ENCODE results near the gene SERPINI1. TPM values are rescaled to one million over a fixed set of nuclear protein-coding genes. Genes with fewer than 3 reads are reported as not detected.

The SERPINI1 gene
- polyA plus RNA-seq, 3 donors = 30.0 to 60.6 (median 58.8) TPM

DNA sequence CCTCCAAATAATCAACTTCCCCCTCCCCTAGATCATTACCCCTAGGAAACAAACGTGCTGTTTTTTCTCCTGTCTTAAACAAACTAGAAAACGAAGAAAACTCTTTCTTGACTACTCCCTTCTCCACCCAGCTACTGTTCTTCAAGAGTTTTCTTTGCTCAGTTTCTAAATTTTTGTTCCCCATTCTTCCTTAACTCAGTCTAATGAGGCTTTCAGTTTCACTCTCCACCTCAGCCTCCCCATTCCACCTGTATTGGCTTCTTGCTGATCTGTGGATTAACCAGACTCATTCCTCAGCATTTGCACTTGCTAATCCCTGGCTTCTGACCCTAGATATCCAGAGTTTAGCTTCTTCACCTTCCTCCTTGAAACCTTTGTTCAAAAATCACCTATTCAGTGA, 26.8 kb downstream of the SERPINI1 start:
- DNase-seq (ENCODE audit: extremely low read depth in 1 of 11, low read depth in 9 of 11, low spot score in 4 of 11) = no peak

DNA sequence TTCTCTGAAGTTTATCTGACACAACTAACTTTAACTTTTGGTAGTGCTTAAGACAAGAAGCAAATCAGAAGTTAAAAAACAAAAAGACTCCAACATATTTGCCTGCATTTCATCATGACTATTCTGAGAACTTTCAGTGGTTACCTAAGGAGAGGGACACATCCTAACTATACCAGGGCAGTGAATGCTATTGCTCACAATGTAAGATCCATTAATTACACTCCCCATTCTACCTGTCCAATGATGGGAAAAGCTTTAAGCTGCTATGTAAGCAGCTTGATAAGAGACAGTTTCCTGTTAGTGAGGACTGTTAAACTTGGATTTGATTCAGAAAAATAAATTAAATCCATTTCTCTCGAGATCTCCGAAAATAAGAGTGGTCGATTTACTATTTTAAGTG, 37.5 kb downstream of the SERPINI1 start:
- no peak for DNase-seq (ENCODE audit: extremely low read depth in 1 of 11, low read depth in 9 of 11, low spot score in 4 of 11)

DNA sequence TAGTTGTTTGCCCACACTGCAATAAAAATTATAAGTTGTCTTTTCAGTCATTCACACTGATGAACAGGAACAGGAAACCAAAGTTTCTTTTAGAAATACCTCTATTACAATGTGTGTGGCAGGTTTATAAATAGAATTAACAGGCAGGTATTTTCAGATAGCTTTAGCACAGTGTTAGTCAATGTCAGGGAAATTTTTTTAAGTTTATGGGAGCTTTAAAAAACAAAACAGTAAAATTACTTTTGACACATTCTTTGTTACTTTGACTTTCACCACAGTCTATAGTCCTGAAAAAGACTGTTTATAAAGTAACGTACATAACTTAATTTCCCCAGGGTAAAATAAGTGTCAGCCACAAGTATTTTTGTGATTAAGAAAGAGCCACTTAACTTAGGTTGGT, 38.1 kb downstream of the SERPINI1 start:
- no peak for DNase-seq (ENCODE audit: extremely low read depth in 1 of 11, low read depth in 9 of 11, low spot score in 4 of 11)

DNA sequence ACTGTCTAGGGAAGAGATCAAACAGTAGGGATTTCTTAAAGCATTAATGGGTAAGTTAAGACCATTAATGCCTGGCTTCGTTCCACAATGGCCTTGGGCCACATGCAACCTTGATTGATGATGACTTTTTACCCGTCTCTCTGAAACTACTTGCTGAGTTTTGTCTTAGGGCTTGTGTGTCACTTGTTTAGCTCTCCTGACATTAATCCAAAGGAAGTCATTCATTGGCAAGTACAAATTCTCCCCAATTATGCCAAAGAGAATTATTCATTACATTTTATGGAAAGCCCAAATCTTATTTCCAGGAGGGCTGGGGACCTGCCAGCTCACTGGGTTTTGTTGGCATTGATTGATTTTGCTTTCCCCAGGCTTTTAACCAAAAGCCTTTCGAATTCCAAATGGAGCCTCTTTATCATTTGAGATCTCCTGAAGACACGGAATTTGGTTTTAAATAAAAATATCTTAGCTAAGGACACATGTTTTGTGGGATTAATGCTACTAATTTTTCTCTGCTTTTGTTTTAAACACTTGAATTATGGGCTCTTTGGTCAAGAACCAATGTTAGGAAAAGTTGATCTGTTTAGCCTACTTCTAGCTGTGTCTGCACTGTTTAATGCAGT, 40.7 kb downstream of the SERPINI1 start:
- no peak for DNase-seq (ENCODE audit: extremely low read depth in 1 of 11, low read depth in 9 of 11, low spot score in 4 of 11)

DNA sequence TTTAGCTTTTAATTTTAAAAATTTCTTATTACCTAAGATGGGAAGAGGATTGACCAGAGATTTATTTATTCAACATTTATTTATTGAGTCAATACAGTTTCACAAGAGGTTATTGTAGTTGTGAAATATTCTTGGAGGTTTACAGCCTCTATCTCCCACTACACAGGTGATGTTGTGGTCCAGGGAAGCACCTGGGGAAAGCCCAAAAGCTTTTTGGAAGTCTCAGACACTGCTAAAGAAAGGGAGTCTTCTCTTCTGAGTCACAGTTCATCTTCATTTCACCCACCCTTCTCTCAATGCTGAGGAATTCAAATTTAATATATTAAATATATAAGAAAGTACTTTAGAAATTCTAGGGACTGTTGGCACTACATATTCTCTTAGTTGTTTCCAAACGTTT, 41.8 kb downstream of the SERPINI1 start:
- no peak for DNase-seq (ENCODE audit: extremely low read depth in 1 of 11, low read depth in 9 of 11, low spot score in 4 of 11)

DNA sequence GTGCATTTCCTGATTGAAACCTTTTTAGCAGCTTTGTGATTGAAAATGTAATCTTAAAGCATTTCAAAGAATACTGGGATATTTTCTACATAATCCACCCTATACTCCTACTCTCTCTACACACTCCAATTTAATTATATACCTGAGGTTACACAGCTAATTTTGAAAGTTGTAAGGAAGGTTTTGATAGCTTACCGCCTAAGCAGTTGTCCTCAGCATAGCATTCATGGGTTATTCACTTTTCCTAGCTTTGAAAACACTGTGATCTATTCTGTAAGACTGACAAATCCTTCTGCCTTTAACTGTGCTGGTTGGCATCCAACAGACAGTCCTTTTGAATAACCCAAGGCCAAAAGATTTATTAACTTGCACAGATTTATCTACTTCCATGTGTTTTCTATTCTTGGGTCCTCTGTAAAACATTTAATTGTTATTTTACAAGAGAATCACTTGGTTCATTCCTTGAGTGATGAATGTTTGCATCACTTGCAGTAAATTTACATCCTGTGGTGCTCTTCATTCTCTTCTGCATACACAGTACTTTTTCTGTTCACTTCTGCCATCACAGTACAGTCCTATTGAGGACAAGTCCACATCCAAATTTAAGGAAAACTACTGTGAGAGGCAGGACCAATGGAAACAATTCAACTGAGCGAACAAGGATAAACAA, 44.8 kb downstream of the SERPINI1 start:
- no peak for DNase-seq (ENCODE audit: extremely low read depth in 1 of 11, low read depth in 9 of 11, low spot score in 4 of 11)

DNA sequence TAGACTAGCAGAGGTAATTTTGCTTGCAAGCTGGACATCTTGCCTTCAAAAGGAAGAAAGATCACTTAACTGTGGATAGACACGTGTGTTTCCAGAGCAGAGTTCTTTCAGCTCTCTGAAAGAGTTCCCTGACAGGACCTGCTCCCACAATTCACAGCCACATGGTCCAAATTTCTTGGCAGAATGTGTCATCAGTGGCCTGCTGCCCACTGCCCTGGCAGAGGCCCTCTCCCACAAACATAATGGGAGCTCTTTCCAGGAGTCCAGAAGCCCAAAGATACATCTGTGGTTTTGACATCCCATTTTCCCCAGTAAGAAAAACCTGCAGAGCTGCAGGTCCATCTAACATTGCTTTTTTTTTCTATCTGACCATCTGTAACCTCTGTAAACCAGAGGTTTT, 48.3 kb downstream of the SERPINI1 start:
- no peak for DNase-seq (ENCODE audit: extremely low read depth in 1 of 11, low read depth in 9 of 11, low spot score in 4 of 11)

DNA sequence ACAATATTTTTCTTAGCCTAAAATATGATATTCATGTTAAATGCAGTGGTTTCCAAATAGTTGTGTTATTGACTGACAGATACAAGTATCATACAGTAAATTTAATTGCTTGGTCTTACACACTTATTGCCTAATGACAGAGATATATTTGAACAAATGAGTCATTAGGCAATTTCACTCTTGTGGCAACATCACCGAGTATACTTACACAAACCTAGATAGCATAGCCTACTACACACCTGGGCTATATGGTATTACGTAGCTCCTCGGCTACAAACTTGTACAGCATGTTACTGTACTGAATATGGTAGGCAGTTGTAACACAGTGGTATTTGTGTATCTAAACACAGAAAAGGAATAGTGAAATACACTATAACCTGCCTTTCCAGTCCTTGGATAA, 50.3 kb downstream of the SERPINI1 start:
- DNase-seq (ENCODE audit: extremely low read depth in 1 of 11, low read depth in 9 of 11, low spot score in 4 of 11) = no peak

DNA sequence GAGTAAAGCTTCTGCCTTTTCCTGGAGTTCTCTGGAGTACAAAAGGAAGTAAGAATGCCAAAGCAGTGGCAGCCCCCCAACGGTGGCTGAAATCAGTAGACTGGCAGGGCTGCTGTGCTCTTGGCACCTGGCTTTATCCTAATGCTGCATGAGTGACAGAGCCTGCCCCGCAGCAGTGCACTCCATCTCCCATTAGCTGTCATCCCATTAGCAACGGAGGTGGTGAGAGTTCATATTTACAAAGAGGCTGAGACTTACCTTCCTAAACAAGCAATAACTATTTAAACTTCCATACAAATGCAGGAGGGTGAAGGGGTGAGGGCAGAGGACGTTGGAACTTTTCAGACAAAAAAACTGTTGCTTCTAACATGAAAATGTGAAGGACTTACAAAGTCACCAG, 51.9 kb downstream of the SERPINI1 start:
- DNase-seq (ENCODE audit: extremely low read depth in 1 of 11, low read depth in 9 of 11, low spot score in 4 of 11) = no peak

DNA sequence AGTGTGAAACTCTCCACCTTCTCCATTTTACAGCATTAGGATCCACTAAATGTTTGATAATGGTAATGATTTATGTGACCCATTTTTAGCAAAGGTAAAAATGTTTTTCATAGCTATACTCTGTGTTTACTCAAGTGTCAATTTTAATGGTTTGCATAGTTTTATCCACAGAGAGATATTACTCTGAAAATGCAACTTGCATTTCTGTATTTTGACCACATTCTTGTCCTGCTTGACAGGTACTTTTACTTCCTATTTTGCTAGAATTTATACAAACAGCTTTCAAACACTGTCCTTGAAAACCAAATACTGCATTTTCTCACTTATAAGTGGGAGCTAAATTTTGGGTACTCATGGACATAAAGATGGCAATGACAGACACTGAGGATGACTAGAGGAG, 62.9 kb downstream of the SERPINI1 start:
- no peak for DNase-seq (ENCODE audit: extremely low read depth in 1 of 11, low read depth in 9 of 11, low spot score in 4 of 11)

DNA sequence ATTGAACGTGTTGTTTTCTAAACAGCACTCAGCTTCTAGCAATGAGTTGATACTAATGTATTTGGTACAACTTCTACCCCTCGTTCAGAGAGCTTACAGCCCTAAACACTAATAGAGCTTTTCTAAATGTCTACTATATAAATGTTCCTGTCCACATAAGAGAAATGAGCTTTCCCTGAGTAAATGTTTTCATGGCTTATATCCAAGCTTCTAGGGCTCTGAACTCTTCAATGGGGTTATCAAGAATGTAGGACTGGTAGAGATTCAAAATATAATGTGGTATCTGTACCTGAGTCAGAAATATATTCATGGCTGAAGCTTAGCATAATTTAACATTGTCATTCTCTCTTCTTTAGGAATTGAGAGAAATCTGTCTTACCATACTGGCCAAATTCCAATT, 73.4 kb downstream of the SERPINI1 start:
- DNase-seq (ENCODE audit: extremely low read depth in 1 of 11, low read depth in 9 of 11, low spot score in 4 of 11) = no peak

DNA sequence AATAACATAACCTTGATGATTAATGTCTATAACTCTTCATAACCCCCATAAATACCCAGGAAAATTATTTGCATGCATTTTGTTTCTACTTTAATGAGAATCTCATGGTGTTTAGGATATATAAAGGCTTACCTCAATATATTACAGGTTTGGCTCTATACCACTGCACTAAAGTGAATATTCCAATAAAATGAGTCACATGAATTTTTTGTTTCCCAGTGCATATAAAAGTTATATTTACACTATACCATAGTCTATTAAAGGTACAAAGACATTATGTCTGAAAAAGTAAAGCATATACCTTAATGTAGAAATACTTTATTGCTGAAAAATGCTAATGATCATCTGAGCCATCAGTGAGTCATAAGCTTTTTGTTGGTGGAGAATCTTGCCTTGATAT, 74.7 kb downstream of the SERPINI1 start:
- no peak for DNase-seq (ENCODE audit: extremely low read depth in 1 of 11, low read depth in 9 of 11, low spot score in 4 of 11)

DNA sequence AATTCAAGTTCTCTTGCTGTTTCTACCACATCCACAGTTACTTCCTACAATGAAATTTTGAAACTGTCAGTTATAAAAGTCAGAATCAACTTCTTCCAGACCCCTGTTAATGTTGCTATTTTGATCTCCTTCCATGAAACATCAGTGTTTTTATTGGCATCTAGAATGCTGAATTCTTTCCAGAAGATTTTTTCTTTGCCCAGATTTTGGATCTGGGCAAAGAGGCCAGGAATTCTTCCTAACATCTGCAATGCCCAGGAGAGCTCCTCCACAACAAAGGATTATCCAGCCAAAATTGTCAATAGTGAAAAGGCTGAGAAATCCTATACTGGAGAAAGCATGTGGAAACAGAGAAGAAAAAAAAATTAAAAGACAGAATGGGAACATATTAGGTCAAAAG, 75.5 kb downstream of the SERPINI1 start:
- no peak for DNase-seq (ENCODE audit: extremely low read depth in 1 of 11, low read depth in 9 of 11, low spot score in 4 of 11)

DNA sequence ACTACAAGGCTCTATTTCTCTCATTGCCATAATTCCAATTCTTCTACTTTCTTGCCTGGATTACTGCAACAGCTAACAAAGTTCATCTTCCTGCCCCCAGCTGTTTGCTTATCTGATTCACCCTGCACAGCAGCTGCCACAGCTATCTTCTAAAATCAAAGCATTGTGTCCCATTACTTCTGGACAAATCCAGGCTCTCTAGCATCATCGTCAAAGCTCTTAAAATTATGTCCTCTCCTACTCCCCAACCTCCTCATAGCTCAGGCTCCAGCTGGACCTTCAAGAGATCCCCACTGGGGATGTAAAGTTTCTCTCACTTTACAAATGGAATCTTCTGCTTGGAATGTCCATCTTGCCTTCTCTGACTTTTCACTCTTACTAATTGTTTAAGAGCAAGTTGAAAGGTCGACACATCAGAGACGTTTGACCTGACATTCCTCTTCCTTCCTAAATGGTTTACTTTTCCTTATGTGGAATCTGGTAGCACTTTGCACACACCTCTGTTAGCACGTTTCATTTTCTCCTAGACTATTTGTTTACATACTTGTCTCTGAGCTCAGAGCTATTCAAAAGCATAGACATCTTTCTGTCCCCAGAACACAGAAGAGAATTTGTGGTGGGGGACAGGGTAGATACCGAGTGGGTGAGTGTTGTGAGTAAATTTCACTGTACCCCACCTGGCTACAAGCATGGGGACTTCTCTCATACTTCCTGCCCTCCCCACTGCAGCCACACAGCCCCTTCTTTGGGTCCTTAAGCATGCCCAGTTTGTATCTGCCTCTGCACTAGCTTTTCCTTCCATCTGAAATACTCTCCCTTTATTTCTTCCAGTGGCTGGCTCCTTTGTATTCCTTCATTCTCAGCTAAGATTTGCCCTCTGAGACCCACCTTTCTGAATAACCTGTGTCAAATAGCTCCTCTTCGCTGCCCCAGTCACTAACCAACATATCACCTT, 77.9 kb downstream of the SERPINI1 start:
- DNase-seq (ENCODE audit: extremely low read depth in 1 of 11, low read depth in 9 of 11, low spot score in 4 of 11) = no peak

DNA sequence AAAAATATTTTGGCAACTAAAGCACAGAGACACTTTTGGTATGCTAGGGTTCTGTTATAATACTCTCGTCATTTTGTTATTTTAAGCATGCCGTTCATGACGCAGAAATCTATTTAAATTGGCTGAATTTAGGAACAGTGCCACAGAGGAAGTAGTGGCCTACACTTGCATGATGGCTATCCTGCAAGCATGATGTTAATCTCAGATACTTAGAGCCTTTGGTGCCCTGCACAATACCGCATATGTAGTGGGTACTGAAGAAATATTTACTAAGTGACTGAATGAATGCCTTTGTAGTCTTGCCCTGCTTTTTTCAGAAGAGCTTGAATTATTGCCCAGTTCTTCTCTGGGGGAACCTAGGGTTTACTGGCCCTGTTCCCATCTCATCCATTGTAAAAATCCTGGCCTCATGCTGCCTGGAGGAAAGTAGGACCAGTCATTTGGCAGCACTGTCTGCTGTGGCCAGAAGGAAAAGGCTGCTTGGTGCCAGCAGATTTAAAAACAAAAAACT, 79.0 kb downstream of the SERPINI1 start:
- DNase-seq (ENCODE audit: extremely low read depth in 1 of 11, low read depth in 9 of 11, low spot score in 4 of 11) = no peak

DNA sequence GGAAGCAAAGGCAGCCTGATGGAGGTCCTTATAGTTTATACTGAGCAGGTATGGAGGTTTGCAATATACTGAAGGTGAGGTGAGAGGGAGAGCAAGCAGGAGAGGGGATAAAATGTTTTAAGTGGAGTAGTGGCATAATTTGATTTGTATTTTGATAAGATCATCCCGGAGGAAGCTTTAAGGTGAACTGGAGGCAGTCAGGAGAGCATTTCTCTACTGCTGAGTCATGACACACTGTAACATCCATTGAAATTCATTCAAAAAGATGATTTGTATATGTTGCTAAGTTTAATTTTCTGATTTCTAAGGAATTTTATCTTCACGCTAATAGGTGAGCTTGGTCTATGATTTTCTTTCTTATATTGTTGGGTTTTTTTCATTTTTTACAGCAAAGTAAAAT, 81.4 kb downstream of the SERPINI1 start:
- DNase-seq (ENCODE audit: extremely low read depth in 1 of 11, low read depth in 9 of 11, low spot score in 4 of 11) = no peak

DNA sequence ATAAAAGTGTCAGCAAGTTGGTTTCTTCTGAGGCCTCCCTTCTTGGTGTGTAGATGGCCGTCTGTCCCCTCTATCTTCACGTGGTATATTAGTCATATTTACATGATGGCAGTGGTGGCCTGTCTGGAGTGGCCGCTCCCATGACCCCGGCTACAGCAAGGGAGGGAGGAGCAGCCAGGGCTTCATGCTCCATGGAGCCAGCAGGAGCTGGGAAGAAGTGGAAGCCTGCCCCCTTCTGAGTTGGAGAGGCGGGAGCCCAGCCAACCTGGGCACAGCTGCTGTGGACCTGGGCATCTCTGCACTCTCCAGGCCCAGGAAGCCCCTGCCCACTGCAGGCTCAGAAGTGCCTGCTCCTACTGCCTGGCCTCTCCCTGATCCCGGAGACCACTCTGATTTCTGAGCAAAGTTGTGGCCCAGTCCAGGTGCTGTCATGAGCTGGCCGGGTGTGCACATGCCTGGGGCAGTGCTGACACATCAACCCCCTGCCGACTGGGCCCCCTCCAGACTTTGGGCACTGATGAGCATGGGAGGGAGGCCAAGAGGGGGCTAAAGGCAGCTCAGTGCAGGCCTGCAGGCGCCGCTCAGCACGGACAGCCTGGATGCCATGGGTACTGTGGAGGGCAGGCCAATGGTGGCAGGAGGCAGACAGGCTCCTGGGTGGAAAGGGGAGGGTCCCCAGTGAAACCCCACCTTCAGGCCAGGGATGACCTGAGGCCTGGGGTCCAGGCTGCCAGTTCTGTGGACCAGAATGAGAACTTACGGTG, 84.8 kb downstream of the SERPINI1 start:
- DNase-seq (ENCODE audit: extremely low read depth in 1 of 11, low read depth in 9 of 11, low spot score in 4 of 11) = no peak

DNA sequence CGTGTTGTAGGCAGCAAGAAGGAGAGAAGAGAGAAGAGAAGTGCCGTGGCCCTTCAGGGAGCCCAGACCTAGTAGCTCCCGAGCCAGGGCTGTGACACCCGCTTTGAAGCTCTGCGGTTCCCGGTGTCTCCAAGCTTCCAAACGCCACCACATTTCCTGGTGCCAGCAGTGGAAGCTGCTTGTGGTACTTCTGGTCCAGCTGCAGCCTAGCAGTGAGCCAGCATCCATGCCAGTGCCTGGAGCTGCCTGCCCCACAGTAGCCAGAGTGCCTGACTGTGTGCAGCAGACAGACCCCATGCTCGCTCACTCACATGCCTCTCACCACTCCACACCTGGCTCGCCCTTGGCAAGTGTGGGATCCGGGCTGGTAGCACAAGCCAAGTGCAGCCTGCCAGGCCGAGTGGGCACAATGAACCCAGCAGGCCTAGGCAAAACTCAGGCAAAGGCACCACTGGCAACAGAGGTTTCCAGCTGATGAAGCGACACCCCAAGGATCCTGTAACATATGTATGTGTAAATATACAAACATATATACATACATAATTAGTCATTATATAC, 85.8 kb downstream of the SERPINI1 start:
- no peak for DNase-seq (ENCODE audit: extremely low read depth in 1 of 11, low read depth in 9 of 11, low spot score in 4 of 11)

DNA sequence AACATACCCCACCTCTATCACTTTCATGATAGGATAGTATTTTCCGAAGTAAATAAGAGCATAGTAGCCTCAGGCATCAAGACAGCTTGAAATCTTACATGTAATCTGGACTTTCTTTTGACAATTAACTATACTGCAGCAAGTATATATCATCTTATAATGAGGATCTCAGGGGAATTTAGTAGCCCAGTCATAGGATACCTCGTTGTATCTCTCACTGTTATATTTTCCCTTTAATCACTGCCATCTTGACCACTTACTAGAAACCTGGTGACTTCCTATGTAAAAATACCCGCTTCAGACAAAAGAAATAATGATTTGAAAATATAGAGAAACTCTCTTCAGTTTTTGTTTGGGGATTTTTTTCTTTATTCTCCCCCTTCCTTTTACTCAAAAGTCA, 88.2 kb downstream of the SERPINI1 start:
- no peak for DNase-seq (ENCODE audit: extremely low read depth in 1 of 11, low read depth in 9 of 11, low spot score in 4 of 11)
